ENCODE measurements around the gene CDCA4. TPM values are rescaled to one million over a fixed set of nuclear protein-coding genes. Genes with fewer than 3 reads are reported as not detected.

The CDCA4 gene
- total RNA-seq, 1 experiment from 2014 or later: 63.6 TPM

DNA sequence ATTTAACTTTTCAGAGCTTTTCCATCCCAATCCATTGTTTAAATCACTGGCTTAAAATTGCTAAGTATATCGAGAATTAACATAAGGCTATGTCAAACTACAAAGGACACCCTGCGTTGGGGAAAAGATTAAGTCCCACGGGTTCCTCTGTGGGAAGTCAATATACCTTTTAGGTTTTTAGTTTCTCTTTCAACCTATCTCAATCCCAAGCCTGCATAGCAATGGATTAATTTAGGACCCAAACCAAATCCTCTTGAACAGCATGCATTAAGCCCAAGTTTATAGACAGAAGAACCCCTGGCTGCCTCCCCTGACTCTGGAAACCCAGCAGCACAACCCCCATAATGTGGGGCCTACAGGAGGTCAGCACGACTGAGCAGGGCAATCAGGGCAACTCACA is 6.3 kb downstream of the CDCA4 start:
- DNase-seq (ENCODE audit: low read depth): no peak

DNA sequence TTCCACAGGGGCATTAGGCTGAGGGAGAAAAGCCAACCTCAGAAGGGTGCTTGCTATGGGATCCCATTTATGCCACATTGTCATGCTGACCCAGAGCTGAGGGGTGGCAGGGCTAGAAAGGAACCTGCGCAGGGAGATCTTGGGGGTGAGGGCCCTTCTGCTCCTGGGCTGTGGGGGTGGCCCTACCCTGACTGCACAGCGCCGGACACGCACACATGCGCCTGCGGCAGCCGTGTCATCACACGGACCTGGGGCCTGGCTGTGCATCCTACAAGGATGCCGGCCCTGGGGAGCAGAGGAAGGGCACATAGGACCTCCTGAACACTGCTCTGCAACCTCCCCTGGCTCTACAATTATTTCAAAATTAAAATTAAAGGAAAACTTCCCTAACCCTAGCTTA is 6.9 kb downstream of the CDCA4 start:
- no peak for DNase-seq (ENCODE audit: low read depth)

DNA sequence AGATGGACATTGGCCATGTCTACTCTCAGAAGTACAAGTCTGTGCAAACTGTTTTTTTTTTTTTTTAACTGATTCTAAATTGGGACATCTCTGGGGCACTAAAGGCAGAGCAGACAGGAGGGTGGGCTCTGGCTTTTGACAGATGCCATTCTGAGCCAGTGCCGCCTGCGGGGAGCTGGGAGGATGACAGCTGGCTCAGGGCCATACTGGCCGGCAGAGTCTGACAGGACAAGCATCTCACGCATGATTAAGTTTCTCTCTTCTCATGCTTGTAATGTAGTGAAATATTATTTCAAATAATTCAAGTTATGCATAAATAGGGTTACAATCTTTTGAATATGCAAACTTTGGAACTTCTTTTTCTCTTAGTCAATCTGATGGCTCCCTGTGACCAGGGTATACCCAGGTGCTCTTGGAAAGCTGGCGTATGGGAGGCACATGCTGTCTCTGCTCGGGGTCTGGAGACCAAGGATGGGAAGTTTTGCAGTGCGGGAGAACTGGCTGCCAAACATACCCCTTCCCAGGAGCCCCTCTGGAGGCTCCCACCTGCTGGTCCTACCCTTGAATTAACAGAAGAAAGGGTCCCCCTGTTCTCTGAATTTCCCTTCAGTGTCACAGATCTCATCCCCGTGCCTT is 7.6 kb downstream of the CDCA4 start:
- no peak for DNase-seq (ENCODE audit: low read depth)

- no peak for DNase-seq (ENCODE audit: low read depth)
Measured at GRCh38 chr14:105012171-105012985, 8.5 kb downstream of the CDCA4 start.

- no peak for DNase-seq (ENCODE audit: low read depth)
Measured at GRCh38 chr14:105011312-105011990, 9.4 kb downstream of the CDCA4 start.

- no peak for DNase-seq (ENCODE audit: low read depth)
Measured at GRCh38 chr14:105010891-105011291, 10.0 kb downstream of the CDCA4 start.

GRCh38 chr14:105010106-105010505 is 10.8 kb downstream of the CDCA4 start:
- DNase-seq (ENCODE audit: low read depth): no peak

DNA sequence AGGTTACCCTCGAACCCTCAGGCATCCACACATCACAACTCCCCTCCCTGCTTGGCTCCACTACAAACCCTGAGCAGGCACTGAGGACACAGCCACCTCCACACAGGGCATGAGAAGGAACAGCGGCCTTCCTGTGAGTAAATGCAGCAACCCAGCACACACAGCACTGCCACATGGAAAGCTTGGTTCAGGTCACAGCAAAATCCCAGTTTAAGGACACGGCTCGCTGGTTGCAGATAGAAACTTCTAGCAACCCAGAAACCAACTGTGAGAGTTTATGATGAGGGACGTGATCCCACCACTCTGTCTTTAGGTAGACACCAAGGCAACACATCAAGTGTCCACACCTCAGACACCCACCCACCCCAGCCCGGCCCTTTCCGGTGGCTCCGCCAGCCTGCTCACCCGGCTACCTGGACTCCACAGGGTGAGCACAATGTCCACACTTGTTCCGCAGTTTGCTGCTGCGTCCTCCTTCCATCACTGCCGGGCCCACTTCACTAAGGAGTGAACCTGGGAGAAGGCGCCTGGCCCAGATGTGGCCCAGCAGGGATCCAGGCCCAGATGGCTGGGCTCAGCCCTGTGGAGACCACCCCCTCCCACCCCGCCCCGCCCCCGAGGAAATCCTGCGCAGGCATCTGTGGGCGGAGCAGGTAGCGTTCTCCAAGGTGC is 13.2 kb downstream of the CDCA4 start:
- DNase-seq (ENCODE audit: low read depth): no peak

DNA sequence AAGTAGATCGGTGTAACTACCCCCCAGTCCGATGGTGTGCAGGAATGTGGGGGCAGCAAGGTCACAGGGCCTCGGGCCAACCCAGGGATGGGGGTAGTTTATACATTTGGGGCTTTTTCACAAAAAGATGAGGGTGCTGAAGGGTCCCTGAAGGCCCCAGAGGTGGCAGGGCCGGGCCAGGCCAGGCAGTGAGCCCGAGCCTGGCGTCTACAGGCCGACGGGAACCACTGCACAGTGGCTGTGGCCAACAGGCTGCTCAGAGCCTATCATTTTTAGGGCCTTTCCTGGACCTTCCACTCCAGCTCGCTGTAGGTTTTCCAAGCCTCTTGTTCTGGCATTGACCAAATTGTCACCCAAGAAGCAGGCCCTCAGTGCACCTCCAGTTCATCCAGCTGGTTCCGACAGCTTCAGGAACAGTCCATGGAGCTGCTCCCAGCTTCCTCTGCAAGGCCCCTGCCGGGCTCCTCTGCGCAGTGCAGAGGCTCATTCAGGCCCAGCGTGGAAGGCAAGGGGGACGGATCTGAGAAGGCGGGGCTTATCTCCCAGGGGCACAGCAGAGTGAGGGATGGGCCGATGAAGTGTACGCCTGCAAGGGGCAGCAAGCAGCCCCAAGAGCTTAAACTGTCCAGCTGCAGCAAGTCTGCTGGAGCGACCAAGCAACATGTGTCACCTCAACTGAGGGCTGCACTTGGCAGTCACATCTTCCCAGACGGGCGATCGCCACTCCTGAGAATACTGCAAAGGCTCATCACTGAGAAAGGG is 13.9 kb downstream of the CDCA4 start:
- DNase-seq (ENCODE audit: low read depth): no peak

DNA sequence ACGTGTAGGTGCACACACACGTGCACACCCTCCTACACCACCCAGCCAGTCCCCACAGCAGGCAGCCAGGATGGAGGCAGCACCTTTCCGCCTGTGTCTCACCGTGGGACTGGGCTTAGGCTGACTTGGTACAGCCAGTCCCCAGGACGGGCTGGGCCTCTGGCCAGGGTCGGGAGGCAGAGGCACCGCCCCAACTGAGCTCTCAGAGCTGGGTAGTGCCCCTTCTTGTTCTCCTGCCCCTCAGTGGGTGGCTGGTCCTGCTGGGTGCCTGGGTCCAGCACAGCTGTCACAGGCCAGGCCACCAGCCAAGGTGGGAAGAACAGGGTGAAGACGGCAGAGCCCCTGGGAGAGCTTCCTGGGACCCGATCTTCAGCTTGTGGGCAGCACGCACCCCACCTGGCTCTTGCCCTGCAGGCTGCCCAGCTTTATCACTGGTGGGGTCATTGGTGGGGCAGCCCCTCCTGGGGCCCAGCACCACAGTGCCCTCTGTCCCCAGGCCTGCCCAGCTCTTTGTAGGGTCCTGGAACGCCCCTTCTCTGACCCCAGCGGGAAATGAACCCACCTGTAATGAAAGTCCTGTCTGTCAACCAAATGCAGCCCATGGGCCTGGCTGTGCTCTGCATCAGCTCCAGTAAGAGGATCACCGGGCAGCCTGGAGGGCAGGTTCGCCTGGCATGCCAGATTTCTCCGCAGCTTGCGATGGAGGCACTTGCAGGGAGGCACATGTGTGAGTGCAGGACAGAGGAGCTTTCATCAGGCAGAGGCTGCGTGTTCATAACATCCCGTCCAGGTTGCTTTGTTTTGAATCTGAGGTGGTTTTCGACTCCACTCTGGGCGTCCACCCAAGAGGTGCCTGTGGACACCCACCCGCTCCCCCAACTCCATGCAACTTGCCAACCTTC is 14.7 kb downstream of the CDCA4 start:
- no peak for DNase-seq (ENCODE audit: low read depth)

DNA sequence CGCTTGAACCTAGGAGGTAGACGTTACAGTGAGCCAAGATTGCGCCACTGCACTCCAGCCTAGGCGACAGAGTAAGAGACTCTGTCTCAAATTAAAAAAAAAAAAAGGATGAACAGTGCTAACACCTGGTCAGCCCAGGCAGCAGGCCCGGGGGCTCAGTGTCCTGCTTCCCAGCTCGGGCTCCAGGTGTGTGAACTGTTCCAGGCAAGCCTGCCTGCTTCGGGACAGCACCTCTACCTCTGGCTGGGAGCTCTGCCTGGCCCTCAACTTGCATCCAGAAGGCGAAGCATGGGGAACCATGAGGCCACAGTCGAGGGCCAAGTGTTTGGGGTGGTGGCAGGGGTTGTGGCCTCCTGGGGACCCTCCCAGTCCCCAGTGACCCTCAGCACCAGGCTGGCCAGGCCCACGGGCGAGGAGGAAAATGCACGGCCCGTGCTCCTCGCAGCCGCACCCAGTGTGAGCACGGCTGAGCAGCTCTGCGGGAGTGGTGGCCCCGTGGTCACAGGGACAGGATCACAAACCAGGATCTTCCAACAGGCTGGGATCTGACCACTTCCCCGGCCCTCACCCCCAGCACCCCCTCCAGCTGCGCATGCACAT is 15.5 kb downstream of the CDCA4 start:
- DNase-seq (ENCODE audit: low read depth): no peak

DNA sequence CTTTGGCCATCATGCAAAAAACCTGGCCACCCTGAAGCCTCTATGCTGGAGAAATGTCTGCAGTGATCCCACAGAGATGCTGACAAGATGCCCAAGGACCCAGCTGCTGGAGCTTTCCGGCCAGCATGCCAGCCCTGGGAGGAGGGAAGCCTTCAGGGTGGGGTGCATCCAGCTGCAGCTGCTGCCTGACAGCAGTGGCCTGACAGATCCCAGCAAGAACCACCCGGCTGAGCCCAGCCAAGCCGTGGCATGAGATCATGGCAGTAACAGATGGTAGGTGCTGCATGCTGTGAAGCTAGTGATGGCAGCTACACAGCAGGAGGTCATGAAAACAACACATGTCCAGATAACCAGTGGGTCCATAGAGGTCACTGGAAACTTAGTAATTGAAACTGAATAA is 21.5 kb downstream of the CDCA4 start:
- peak; percentile 68 for DNase-seq (ENCODE audit: low read depth)

- DNase-seq (ENCODE audit: low read depth): no peak
Measured at GRCh38 chr14:104998801-104999200, 22.1 kb downstream of the CDCA4 start.

- DNase-seq (ENCODE audit: low read depth): no peak
Measured at GRCh38 chr14:104996483-104996882, 24.4 kb downstream of the CDCA4 start.

GRCh38 chr14:104996032-104996431 is 24.9 kb downstream of the CDCA4 start:
- DNase-seq (ENCODE audit: low read depth): no peak

DNA sequence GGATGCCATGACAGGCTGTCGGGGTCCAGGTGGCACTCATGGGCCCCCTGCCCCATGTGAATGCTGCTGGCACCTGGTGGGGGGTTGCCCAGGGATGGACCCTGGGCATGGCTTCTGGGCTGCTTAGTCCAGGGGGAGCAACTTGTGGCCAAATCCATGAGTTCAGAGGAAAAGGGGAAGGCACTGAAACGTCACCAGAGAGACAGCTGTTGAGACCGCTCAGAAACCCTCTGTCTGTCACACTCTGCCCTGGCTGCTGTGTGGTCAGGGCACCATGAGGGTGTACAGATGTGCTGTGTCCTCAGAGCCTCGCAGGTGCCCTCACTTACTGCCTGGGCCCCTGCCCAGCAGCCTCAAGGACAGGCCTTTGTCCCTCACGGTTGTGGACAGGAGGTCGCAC is 25.9 kb downstream of the CDCA4 start:
- DNase-seq (ENCODE audit: low read depth): peak; percentile 73

DNA sequence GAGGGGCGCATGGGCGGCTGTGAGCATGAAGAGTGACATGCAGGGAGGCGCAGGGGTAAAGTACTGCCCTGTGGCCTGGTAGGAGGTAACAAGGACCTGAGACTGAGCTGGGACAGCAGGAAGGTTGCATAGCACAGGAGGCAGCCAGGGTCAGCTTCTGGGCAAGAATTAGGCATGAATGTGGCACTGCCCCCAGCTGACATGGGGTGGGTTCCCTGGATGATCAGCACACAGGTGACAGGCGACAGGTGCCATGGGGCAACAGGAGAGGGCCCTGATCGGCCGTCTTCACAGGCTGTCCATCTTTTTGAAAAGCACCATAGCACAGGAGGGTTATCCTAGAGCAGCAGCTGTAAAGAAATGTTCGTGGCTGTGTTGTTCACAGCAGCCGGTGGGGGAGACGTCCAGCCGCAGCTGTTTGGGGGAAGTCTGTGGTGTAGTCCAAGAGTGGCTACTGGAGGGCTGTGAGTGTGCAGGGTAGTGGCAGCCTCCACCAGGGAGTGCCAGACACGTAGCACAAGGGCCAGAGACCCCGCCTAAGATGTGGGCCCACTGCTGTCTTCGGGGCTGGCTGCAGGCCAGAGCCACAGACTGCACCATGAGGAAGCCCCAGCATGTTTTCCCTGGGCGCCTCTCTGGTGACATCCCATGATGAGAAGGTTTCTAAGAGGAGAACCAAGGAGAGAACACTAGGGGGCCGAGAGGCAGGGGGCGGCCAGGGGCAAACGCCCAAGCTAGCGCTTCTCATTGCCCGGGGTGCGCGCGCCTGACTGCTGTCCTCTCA is 26.9 kb downstream of the CDCA4 start:
- DNase-seq (ENCODE audit: low read depth): peak; percentile 85

GRCh38 chr14:104993306-104993705 is 27.6 kb downstream of the CDCA4 start:
- no peak for DNase-seq (ENCODE audit: low read depth)

GRCh38 chr14:104992501-104992900 is 28.4 kb downstream of the CDCA4 start:
- no peak for DNase-seq (ENCODE audit: low read depth)

Data from LHCN-M2 (cell line).